Measurements from ENCODE around the gene CNPY4. TPM values are rescaled to one million over a fixed set of nuclear protein-coding genes. Genes with fewer than 3 reads are reported as not detected.

CNPY4 gene
- total RNA-seq, 1 experiment from 2014 or later, result 10.4 TPM

DNA sequence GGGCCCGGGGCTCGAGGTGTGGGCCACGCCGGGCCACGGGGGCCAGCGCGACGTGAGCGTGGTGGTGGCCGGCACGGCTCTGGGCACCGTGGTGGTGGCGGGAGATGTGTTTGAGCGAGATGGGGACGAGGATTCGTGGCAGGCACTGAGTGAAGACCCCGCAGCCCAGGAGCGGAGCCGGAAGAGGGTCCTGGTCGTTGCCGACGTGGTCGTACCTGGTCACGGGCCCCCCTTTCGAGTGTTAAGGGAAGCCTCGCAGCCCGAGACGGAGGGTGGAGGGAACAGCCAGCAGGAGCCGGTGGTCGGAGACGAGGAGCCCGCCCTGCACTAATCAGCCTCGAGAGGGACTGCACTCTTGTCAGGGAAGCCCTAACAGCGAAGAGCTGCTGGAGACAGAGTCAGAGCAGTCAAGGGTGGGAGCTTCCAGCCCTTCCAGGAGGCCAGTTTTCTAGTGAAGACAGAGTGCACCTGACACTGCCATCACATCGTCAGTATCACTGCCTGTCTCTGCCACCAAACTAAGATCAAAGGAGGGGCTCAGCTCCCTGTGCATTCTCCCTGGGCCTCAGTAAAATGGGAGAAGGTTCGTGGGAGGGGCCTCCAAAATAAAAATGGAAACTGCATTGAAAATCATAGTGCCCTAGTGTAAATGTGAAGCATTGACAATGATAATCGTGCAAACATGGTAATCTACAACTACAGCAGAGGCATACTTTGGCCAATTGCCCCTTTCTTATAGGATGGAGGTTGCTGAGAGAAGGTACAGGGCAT is 8.6 kb downstream of the CNPY4 start:
- Histone ChIP-seq H4K20me1 (ENCODE audit: control insufficient read depth, insufficient read depth, insufficient read length) (no peaks in the 10 kb centered on the region), H3K56ac (ENCODE audit: insufficient read length, low read depth, low read length) (no peak overlapping the region), H2AK5ac (ENCODE audit: insufficient read length, low read length) (no peak overlapping the region), H2BK15ac (ENCODE audit: low read depth, low read length) (no peak overlapping the region), H2BK12ac (ENCODE audit: insufficient read length, low read depth, low read length) (no peak overlapping the region), H4K5ac (ENCODE audit: insufficient read length, low read depth, low read length) (no peak overlapping the region), H3K4ac (ENCODE audit: low read depth, low read length) (no peak overlapping the region), H3K18ac (ENCODE audit: insufficient read length, low read depth, low read length) (no peak overlapping the region), H4K91ac (ENCODE audit: insufficient read length, low read depth, low read length) (no peak overlapping the region), H3K23ac (ENCODE audit: insufficient read length, low read depth, low read length) (no peak overlapping the region), H2BK5ac (ENCODE audit: insufficient read length, low read length) (no peak overlapping the region), H4K8ac (replicated peaks; ENCODE audit: insufficient read length, low read depth, low read length) (no peak overlapping the region), H3K27ac (ENCODE audit: insufficient read length, low read depth, low read length) (no peak overlapping the region), H3K4me2 (ENCODE audit: insufficient read depth, insufficient read length, low read length) (peak overlapping the region; percentile 92), H2BK20ac (ENCODE audit: low read depth, low read length, poor library complexity, severe bottlenecking) (no peak overlapping the region), H3K79me1 (ENCODE audit: insufficient read depth, low read depth, low read length, poor library complexity, severe bottlenecking) (no peaks in the 10 kb centered on the region), H3K23me2 (ENCODE audit: insufficient read length, low read depth, low read length, poor library complexity, severe bottlenecking) (peaks cover 15% of the 10 kb centered on the region), H3K79me2 (ENCODE audit: insufficient read depth, low read length) (no peaks in the 10 kb centered on the region), H3K27me3 (ENCODE audit: insufficient read depth, low read length) (no peaks in the 10 kb centered on the region; the same call in 1 of the 2 replicates), H2BK120ac (ENCODE audit: low read depth, low read length, poor library complexity, severe bottlenecking) (no peak overlapping the region), H3K9ac (ENCODE audit: extremely low read depth, insufficient read length, low read length) (peak overlapping the region; percentile 46), H3K14ac (ENCODE audit: insufficient read depth, low read length) (no peak overlapping the region), H3K4me1 (ENCODE audit: insufficient read depth, low read length) (peaks cover 3% of the 10 kb centered on the region; the same call in 1 of the 2 replicates), H3K9me3 (ENCODE audit: control insufficient read depth, low read depth, low read length) (no peaks in the 10 kb centered on the region), H3T11ph (ENCODE audit: low read length) (no peak overlapping the region), H2AFZ (ENCODE audit: low read length) (no peak overlapping the region)
- Mint-ChIP-seq H3K4me3 (peak overlapping the region; percentile 98 to 99), H3K27me3 (ENCODE audit: low read depth) (peaks cover 31% of the 10 kb centered on the region), H3K36me3 (ENCODE audit: insufficient read depth in 1 of 3, low read depth in 3 of 3) (peaks cover 2 to 9% (median 6%) of the 10 kb centered on the region in 3 experiments; a peak in 3 of 7 replicates), H3K27ac (no peak overlapping the region), H3K9me3 (no peaks in the 10 kb centered on the region), H3K4me1 (peaks cover 10 to 15% of the 10 kb centered on the region in 2 experiments)
- TF ChIP-seq, protein P1, sequence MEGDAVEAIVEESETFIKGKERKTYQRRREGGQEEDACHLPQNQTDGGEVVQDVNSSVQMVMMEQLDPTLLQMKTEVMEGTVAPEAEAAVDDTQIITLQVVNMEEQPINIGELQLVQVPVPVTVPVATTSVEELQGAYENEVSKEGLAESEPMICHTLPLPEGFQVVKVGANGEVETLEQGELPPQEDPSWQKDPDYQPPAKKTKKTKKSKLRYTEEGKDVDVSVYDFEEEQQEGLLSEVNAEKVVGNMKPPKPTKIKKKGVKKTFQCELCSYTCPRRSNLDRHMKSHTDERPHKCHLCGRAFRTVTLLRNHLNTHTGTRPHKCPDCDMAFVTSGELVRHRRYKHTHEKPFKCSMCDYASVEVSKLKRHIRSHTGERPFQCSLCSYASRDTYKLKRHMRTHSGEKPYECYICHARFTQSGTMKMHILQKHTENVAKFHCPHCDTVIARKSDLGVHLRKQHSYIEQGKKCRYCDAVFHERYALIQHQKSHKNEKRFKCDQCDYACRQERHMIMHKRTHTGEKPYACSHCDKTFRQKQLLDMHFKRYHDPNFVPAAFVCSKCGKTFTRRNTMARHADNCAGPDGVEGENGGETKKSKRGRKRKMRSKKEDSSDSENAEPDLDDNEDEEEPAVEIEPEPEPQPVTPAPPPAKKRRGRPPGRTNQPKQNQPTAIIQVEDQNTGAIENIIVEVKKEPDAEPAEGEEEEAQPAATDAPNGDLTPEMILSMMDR (conservative IDR thresholded peaks at IDR 0.05), result no peak
- WGBS (ENCODE audit: extremely low coverage, insufficient read length, low lambda C conversion rate), result no CpG with 5 or more reads among the region's 37 CpGs
- peak; percentile 51 for DNase-seq

All from H9 (cell line).